Stimulated activated CD8-positive, alpha-beta memory T cell treated with anti-CD3 and anti-CD28 coated beads, Interleukin-4, amount 100 ng/mL, for 1 hour (primary cell): Measurements from ENCODE around the gene INO80.
"Not testable (repeated sequence)": the region's sequence is repeated elsewhere in the genome, so short reads cannot be mapped to it uniquely, and the experiment has no call there.

Experiments used
- DNase-seq, 2 donors: peaks; one replicate each; pipeline ENCODE4 v3.0.0-alpha.2; 2020; ENCODE audit warnings: low read depth in 2 of 2, low spot score in 1 of 2

Gene INO80

DNA sequence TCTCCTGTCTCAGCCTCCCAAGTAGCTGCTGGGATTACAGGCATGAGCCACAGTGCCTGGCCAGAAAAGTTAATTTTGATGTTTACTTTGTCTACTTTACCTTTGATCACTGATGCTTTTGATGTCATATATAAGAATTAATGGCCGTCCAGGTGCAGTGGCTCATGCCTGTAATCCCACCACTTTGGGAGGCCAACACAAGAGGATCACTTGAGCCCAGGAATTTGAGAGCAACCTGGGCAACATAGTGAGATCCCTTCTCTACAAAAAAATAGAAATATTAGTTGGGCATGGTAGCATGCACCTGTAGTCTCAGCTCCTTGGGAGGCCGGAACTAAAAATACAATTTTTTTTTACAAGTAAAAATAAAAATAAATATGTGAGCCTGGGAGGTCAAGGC, 6.8 kb upstream of the INO80 start:
- DNase-seq = no peak

DNA sequence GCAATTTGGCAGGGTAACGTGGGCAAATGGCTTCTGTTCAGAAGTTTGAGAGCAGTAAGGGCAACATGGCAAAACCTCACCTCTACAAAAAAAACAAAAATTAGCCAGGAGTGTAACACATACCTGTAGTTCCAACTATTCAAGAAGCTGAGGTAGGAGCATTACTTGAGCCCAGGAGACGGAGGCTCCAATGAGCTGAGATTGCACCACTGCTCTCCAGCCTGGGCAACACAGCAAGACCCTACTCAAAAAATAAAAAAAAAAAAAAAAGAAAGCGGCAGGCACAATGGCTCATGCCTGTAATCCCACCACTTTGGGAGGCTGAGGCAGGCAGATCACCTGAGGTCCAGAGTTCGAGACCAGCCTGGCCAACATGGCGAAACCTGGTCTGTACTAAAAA, 5.9 kb upstream of the INO80 start:
- no peak for DNase-seq

DNA sequence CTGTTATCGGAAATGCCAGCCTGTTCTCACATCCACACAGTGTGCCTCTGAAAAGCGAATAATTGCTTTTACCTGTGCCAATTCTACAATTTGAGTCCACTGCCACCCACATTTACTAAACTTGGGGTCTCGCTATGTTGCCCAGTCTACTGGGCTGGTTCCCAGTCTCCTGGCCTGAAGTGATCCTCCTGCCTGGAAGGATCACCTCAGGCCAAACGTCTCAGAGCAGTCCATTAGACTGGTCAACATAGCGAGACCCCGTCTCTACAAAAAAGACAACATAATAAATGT, 827 bp upstream of the INO80 start:
- DNase-seq = no peak

DNA sequence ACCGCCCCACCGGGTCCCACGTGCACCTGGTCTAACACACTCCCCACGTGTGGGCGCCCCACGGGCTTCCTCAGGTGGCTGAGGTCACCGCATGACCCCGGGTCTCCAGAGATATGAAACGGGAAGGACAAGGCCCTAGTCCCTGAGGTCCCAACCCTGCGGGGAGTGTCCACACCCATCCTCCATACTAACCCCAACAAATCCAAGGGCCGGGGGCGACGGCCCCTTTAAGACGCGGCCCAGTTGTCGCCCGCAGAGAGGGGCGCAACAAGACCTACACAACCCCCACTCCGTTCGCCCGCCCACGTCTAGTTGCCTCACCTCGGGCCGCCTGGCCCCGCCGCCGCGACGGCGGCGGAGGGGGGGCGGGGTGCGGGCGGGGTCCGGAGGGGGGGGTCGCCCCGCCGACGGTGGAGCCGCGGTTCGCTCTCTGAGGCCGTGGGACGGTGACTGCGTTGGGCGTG, 396 bp downstream of the INO80 start:
- DNase-seq = peak; percentile 19 to 49

DNA sequence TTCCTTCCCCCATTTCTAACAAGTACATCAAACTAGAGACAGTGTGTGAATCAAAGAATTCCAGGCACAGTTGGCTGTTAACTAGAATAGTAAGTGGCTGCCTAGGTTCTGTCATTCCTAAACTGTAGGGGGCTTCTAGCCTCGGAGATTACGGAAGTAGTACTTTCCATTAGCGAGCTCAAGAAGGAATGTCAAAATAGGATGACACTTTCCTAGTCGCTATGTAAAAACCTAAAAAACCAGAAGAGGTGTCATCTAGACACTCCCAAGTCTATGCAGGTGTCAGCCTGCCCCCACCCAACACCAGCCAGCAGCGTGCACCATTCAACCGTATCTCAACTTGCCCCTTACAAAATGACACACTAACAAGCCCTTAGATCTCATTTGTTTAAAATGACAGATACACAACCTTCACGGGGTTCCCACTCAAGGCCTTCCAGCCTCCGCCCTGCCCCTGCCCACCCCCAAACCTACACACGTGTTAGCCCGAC, 874 bp downstream of the INO80 start:
- DNase-seq = no peak

DNA sequence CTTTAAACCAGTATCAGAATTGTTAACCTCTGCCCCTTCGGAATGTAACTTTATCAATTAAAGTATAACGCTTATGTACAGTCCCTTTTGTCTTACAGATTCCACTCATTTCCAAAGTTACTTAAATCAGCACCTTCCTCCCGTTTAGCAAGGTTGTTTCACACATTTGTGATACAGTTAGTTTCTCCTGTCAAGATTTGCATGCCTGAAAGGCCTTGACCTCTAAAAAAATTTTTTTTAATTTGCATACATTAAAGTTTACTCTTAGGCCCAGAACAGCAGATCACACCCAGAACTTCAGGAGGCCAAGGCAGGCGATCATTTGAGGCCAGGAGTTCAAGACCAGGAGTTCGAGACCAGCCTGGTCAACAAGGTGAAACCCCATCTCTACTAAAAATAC, 9.1 kb downstream of the INO80 start:
- no peak for DNase-seq

DNA sequence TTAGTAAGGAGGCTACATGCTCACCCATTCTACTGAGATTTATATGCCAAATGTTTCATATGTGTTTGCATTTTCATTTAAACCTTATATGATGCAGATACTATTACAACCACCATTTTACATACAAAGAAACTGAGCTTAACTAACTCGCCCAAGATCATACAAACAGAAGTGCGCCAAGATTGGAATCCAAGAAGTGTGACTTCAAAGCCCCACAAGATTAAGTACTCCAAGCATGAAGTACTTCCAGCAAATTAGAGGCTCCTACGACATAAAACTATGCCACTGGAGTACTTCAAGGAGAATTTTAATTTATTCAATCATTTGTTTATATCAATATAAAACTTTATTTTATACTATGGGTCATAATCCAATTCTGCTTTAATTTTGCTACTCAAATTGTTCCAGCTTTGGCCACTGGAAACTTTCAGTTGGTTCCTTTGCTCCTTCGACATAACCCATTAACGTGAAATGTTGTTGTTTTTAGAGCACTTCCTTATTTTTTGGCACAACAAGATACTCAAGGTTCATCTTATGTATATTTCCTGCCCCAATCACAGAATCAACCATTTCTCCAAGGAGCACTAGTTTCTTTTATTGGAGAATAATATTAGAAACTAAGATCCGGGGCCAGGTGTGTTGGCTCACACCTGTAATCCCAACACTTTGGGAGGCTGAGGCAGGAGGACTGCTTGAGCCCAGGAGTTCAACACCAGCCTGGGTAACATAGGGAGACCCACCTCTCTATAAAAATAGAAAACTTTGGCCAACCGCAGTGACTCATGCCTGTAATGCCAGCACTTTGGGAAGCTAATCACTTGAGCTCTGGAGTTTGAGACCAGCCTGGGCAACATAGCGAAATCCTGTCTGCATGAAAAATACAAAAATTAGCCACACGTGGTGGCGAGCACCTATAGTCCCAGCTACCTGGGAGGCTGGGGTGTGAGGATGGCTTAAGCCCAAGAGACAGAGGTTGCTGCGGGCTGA, 10.4 kb downstream of the INO80 start:
- no peak for DNase-seq

DNA sequence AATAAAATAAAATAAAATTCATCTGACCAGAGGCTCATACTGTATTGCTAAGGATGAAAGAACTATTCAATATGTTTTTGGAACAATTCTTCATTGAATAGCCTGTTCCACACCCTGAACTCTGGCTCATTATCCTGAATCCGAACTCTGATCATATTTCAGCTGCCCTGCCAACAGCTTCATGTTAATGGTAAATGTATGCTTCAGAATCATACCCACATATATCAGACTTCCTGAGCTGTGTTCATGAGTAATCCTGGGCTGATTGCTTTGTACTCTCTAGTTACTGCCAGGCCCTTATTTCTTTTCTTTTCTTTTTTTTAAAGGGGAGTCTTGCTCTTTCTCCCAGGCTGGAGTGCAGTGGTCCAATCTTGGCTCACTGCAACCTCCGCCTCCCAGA, 11.8 kb downstream of the INO80 start:
- no peak for DNase-seq

DNA sequence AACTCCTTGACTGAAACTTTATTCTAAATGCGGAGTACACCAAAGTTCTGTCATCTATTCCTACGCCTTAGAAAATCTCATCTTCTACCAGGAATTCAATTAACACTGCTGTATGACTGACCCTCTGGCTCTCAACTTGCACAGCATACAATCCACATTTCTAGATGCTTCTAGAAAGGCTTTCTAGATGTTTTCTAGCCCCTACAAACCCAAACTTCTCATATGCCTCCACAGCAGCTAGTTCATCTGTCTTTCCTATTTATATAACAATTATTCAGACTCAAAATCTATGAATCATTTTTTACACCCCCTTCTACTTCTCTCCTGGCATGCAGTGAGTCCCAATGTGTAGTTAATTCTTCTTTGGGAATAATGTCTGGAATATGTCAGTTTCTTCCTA, 13.2 kb downstream of the INO80 start:
- no peak for DNase-seq

DNA sequence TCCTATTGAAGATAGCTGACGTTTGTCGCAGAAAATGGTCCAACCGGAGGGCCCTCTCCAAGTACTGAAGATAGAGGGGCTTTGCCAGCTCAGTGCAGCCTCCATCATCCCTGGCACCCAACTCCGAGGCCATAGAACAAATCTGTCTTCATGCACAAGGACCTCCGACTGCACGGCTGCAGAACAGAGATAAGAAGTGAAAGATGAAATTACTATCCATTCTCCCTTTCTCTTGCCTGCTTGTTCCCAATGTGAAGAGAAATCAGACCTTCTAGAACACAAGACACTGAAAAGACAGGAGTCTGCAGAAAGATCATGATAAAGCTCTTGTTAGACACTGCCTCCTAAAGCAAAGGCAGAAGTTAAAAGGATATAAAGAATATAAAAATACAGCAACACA, 19.9 kb downstream of the INO80 start:
- no peak for DNase-seq

DNA sequence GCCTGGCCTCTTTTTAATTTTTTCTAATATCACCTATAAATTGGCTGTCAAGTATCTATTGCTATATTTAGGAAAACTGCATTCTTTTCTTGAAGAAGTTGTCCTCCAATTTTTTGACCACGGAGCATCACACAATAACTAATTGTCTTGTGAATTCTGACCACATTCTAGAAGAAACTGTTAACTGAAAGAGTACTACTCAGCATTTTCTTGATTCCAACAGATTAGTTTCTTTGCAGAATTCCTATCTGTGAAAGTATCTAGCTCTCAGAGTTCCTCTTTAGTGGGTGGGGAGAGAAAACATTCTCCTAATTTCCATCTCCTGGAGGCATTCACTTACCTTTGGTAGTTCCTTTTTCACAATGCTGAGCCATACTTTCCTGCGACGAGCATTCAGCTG, 31.1 kb downstream of the INO80 start:
- DNase-seq = no peak

DNA sequence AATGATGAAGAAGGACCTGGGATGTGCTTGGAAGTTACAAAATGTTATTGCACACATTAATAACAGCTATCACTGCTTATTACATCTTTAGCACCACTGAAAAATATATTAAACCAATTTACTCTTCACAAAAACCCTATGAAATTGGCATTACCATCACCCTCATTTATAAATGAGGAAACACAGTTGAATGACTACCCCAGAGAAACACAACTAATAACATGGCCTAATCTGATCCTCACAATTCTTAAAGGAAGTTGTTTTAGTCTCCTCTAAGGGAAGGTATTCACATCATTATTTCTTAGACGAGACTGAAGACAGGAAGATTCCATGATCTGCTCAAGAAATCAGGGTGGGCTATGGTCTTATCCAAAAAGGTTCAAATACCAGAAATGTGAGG, 35.9 kb downstream of the INO80 start:
- DNase-seq = no peak

DNA sequence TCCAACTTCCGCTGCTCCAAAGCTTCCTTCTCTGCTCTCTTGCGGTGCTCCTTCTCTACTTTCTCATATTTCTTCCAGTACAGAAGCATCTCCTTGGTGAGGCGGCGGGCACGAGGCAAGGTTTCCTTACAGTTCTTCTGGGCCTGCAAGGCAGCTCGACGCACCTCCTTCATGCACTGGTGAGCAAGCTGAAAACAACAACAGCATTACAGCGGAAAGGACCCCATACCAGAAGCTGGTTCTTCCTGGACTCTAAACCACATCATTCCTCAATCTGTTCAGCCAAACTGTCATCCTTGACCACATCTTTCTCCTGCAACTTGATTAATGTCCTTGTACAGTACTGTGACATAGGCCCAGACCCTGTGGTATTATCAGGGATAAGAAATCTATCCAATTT, 36.4 kb downstream of the INO80 start:
- no peak for DNase-seq

DNA sequence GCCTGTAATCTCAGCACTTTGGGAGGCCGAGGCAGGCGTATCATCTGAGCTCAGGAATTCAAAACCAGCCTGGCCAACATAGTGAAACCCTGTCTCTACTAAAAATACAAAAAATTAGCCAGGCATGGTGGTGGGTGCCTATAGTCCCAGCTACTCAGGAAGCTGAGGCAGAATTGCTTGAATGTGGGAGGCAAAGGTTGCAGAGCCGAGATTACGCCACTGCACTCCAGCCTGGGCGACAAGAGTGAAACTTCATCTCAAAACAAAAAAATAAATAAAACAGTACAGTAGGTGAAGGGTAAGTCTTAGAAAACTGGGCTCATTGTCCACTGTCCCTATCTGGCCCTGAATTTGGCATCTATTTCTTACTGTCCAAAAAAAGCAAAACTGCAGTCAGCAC, 37.2 kb downstream of the INO80 start:
- DNase-seq = not testable (repeated sequence)

DNA sequence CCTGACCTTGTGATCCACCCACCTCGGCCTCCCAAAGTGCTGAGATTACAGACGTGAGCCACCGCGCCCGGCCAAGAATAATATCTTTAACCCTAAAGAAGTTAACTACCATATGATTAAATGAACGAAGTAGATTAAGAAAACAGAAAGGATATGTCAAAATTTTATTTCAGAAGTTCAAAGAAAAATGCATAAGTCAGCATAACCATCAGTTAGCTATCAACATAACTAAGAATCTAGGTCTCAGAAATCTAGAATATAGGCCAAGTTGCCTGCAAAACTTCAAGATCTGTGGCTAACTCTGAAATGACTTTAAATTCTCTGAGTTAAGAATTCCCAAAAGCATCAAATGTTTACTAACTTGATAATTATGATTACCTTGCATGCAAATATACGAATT, 38.0 kb downstream of the INO80 start:
- DNase-seq = no peak

DNA sequence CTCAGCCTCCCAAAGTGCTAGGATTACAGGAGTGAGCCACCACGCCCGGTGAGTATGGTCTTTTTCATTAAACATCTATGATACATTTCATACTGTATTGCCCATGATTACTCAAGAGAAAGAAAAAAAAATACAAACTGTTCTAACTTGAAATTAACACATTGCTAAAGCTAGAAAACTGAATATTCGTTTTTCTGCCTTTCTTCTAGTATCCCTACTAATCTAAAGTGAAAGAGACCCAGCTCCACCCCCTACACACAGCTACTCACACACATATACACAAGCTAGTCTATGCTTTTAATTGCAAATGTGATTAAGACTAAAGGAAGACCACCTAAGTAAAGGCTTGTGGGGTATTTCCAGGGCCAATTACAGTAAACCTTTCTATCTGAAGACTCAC, 43.1 kb downstream of the INO80 start:
- DNase-seq = no peak

DNA sequence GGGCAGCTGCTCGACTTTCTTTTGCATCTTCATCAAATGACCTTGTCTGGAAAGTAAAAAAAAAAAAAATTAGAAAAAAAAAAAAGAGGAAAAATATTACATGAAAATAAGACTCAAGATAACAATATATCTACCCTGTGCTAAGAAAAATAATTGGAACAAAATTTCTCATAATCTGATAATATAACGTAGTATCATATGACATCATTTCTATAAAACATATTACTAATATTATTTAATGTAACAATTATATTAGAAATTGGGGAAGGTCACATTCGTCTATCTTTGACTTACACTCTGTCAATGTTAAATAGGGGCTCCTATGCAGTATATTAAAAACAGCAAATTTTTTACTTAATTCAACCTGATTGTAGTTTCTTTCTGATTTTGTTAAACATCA, 44.1 kb downstream of the INO80 start:
- no peak for DNase-seq

DNA sequence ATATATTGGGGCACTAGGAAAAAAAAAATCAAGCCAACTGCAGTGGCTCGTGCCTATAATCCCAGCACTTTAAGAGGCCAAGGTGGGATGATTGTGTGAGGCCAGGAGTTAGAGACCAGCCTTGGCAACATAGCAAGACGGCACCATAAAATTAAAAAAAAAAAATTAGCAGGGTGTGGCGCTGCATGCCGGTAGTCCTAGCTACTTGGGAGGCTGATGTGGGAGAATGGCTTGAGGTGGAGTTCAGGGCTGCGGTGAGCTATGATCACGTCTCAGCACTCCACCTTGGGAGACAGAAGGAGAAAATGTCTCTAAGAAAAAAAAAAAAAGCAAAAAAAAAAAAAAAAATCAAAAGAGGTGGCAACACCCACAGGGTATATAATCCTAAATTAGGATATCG, 49.6 kb downstream of the INO80 start:
- no peak for DNase-seq

DNA sequence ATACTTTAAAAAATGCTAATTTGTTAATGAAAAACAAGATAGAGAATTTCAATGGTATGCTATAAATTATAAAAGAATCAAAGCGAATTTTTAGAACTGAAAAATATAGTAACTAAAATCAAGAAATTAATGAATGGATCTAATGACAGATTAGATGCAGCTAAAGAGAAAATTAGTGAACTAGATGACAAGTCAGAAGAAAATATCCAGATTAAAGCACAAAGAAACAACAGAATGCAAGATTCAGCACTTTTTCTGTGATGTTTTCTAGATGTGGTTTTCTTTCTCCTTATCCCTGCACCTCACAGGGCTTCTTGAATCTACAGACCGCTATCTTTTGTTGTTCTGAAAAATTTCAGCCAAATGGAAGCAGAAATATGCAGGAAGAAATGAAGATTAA, 54.4 kb downstream of the INO80 start:
- DNase-seq = no peak

DNA sequence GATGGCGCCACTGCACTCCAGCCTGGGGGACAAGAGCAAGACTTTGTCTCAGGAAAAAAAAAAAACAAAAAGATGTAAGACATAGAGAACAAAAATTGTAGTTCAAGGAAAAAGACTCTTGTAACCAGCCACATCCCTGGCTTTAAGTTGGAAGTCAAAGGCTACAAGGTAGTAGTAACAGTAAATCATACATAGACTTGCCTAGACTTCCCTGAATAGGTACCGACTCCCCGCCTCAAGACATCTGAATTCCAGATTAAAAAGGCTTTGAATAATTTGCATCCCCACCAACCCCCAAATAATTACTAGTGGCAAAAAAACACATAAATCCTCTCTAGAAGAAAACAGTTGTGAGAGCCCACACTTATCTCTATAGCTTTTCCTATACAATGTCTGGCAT, 55.6 kb downstream of the INO80 start:
- no peak for DNase-seq

DNA sequence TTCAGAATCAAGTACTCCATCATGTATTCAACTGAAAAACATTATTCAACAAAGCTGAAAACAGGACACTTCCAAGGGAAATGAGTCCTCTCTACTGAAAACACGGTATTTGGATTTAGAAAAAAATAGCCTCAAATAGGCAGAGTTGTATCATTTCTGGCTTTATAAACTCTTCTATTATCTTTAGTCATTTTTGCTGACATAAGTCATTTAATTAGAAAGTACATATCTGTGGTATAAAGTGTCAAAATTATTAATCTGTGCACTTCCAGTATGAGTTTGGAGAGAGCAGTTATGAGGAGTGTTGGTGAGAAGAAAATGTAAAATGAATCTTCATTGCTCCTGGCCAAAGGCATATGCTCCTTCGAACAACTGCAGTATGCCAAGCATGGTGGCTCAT, 59.3 kb downstream of the INO80 start:
- no peak for DNase-seq

DNA sequence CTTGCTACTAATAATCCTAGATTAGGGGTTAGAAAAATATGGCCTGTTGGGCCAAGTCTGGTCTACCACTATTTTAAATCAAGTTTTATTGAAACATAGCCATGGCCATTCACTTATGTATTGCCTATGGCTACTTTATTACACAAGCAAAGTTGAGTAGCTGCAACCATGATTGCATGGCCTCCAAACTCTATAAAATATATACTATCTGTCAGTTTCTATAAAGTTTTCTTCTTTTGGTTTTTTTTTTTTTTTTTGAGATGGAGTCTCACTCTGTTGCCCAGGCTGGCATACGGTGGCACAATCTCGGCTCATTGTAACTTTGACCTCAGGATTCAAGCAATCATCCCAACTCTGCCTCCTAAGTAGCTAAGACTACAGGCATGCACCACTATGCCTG, 60.4 kb downstream of the INO80 start:
- DNase-seq = no peak

DNA sequence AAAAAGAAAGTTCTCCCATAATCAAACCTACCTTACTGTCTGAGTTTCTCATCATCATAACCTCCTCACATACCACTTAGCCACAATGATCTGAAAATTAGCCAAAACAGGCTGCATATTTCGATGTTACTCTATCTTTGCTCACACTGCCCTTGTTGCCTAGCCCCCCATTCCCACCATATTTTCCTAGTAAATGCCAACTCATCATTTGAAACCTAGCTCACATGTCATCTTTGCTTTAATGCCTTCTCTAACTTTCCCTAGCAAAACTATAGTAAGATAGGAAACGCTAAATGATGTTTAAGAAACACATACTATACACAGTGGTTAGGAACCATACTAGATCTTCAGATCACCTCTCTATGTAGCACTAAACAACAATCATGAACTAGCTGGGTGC, 64.9 kb downstream of the INO80 start:
- DNase-seq = no peak
